Measurements from ENCODE around the gene IFITM5.

IFITM5 gene

GRCh38 chr11:299081-299891 lies at the start of gene IFITM5:
IFITM5 (minus strand) TSS chr11:299526; CDS start chr11:299490, 36 bp downstream.
- TF ChIP-seq CTCF (IDR thresholded peaks at IDR 0.05), result no peak

- no peak for TF ChIP-seq CTCF (IDR thresholded peaks at IDR 0.05)
Observed at GRCh38 chr11:346529-346928, 47.2 kb upstream of the IFITM5 start.

- no peak for TF ChIP-seq CTCF (IDR thresholded peaks at IDR 0.05)
Observed at GRCh38 chr11:344836-345578, 45.7 kb upstream of the IFITM5 start.

- TF ChIP-seq CTCF (IDR thresholded peaks at IDR 0.05), result no peak
Observed at GRCh38 chr11:342328-342727, 43.0 kb upstream of the IFITM5 start.

- TF ChIP-seq CTCF (IDR thresholded peaks at IDR 0.05), result no peak
Observed at GRCh38 chr11:340539-341512, 41.5 kb upstream of the IFITM5 start.

- no peak for TF ChIP-seq CTCF (IDR thresholded peaks at IDR 0.05)
Observed at GRCh38 chr11:339963-340362, 40.6 kb upstream of the IFITM5 start.

GRCh38 chr11:337711-338110 lies 38.4 kb upstream of the IFITM5 start:
- no peak for TF ChIP-seq CTCF (IDR thresholded peaks at IDR 0.05)

Data from LNCAP (cell line).